NCI-H345 treated with DMSO at 0.1 percent for 48 hours (cell line): ENCODE measurements around the gene RIC8A.

Experiments used
- DNase-seq: peaks from one replicate; lab custom pipeline; 2025; ENCODE audit not compliant: unreplicated experiment; lab: John Stamatoyannopoulos, UW

RIC8A gene

GRCh38 chr11:240315-240714 is 32.8 kb downstream of the RIC8A start:
- no peak for DNase-seq

GRCh38 chr11:241634-242033 is 34.1 kb downstream of the RIC8A start:
- no peak for DNase-seq

DNA sequence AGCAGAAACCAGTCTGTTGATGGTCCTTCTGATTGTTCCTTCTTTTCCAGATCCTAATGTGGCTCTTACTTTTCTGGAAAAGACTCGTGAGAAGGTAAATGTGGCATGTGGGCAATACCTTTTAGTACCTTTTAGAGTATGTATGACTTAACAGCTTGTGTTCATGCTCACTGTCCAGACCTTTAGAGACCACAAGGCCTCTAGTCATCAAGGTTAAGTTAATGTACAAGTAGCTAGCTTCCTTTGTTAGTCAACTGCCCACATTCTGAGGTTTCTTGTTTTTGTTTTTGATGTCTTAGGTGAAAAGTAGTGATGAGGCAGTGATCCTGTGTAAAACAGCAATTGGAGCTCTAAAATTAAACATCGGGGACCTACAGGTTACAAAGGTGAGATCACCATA is 36.9 kb downstream of the RIC8A start:
- DNase-seq, result no peak

DNA sequence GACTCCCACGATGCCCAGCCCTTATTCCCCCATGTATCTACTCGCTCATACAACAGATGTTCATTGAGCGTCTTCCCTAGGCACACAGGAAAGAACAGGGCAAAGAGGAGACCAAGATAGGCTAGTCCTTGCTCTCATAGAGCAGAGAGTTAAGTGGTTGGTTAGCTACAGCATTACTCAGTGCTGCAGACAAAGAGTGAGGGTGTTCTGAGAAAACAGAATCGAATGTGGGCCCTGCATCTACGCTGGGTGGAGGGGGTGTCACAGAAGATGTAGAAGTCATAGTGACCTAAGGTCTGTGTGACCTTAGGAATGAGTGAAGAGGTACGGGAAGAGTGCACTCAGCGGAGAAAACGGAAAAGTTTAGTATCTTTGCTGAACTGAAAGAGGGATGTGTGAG is 41.6 kb downstream of the RIC8A start:
- no peak for DNase-seq

GRCh38 chr11:250274-250673 is 42.8 kb downstream of the RIC8A start:
- no peak for DNase-seq

GRCh38 chr11:250740-251299 is 43.3 kb downstream of the RIC8A start:
- no peak for DNase-seq

DNA sequence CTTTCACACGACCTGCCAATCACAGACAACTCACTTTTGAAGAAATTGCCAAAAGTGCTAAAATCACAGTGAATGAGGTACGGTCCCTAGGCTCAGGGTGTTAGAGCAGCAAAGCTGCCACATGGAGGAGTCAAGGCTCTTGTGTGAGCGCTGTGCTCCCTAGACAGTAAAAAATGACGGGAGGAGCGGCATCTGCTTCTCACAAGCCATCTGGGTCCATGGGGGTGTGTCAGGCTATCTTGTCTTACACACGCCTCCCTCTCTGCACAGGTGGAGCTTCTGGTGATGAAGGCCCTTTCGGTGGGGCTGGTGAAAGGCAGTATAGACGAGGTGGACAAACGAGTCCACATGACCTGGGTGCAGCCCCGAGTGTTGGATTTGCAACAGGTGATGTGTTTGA is 44.0 kb downstream of the RIC8A start:
- no peak for DNase-seq

- no peak for DNase-seq
Observed at GRCh38 chr11:252666-253065, 45.2 kb downstream of the RIC8A start.

- no peak for DNase-seq
Observed at GRCh38 chr11:253160-253885, 45.8 kb downstream of the RIC8A start.

DNA sequence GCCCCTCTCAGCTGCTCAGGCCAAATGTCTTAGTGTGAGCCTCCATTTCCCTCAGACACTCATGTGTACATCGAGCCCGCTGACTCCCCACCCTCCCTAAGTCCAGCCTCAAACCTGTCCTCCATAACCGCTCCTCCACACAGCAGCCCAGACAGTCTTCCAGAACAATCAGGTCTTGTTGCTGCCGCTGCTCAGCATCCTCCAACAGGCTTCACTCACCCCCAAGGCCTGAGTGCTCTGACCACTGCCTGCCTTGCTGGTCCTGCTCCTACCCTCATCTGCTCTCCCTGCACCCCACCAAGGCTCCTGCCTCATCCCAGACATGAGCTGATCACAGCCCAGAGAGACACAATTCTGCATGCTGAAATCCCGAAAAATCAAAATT is 46.4 kb downstream of the RIC8A start:
- no peak for DNase-seq

- no peak for DNase-seq
Observed at GRCh38 chr11:255176-255575, 47.7 kb downstream of the RIC8A start.

DNA sequence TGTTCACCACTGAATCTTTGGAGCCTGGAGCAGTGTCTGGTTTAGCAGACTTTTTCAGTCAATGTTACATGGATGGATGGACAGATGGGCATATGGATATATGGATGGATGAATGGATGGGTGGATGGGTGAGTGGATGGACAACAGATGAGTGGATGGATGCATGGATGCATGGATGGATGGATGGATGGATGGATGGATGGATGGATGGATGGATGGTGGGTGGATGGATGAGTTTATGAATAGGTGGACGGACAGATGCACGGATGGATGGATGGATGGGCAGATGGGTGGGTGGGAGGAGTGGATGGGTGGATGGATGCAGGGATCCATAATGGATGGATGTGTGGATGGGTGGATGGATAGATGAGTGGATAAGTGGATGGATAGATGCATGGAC is 48.3 kb downstream of the RIC8A start:
- no peak for DNase-seq

- no peak for DNase-seq
Observed at GRCh38 chr11:256952-257737, 49.6 kb downstream of the RIC8A start.

GRCh38 chr11:257766-258493 is 50.4 kb downstream of the RIC8A start:
- DNase-seq, result no peak

DNA sequence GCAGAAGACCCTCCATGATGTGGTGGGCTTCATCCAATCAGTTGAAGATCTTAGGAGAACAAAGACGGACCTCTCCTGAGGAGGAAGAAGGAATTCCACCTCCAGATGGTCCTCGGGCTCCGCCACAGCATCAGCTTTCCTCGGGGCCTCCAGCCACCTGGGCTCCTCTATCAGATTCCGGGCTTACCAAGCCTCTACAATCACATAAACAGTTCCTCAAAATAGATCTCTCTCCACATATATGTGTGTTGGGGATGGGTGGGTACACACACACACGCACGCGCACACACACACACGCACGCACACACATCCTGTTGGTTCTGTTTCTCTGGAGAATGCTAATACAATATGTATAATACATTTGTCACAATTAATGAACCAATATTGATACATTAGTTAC is 51.9 kb downstream of the RIC8A start:
- DNase-seq, result no peak

- no peak for DNase-seq
Observed at GRCh38 chr11:261624-262023, 54.1 kb downstream of the RIC8A start.
